TTC549 (cell line): Measurements from ENCODE around the gene IPO13.

Source experiments
- FAIRE-seq: peaks from 2 replicates; lab custom pipeline; 2012; peaks lifted over from hg19 to GRCh38; lab: Jason Lieb, UNC

IPO13 gene

DNA sequence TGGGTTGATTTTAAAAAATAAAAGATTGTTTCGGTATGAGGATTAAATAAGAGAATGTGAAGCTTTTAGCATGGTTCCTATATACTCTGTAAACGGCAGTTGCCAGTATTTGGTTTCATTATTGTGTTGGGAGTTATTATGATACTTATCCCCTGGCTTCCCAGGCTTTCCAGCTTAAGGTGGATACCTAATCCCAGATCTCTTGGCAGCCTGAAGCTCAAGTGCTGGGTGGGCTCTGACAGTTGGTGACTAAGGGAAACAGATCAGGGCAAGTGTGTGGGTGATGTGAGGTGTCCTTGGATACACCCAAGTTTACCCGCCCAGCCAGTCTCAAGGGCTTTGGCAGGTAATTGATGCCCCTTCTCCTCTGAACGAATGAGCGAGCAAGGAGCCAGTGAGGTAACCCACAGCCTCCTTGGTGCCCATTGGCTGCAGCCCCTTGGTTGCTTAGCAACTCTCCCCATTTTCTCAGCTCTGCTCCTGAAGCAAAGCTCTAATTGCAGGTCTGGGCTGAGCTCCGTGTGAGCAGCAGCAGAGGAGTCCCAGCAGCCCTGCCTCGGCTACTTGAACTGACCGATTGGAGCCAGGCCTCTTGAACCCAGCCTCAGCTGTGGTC is 6.1 kb downstream of the IPO13 start:
- FAIRE-seq = no peak

DNA sequence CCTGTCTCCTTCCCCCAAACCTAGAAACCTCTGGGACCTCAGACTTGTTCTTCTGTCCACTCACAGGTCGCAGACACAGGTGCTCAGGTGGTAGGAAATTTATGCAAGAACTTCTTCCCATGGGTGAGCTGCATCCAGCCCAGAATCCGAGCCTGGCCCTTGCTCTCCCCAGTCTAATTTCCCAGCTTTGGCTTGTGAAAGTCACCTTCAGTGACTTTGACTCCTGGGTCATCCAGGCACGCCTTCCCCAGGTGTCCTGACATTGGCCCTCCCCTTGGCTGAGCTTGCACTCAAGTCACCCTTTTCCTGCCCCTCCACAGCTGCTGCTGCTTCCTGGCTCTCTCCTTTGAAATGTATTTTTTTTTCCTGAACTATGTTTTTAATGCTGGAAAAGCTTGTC is 6.6 kb downstream of the IPO13 start:
- no peak for FAIRE-seq

DNA sequence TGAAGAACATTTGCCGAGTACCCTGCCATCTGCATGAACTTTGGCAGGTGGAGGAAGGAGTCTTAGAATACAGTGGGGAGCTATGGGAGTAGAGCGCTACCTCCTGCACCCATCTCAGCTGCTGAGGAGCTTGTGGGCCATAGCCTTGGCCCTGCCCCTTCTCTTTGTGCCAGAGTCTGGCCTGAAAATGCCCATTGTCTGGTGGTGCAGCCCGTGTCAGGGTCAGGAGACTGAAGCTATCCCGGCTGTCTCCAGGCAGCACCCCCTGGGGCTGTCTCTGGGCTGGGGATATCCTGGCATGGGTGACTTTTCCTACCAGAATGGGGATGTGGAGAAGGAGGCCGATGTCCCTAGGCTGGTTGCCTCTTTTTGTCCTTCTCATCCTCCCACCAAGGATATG is 7.3 kb downstream of the IPO13 start:
- FAIRE-seq = no peak

DNA sequence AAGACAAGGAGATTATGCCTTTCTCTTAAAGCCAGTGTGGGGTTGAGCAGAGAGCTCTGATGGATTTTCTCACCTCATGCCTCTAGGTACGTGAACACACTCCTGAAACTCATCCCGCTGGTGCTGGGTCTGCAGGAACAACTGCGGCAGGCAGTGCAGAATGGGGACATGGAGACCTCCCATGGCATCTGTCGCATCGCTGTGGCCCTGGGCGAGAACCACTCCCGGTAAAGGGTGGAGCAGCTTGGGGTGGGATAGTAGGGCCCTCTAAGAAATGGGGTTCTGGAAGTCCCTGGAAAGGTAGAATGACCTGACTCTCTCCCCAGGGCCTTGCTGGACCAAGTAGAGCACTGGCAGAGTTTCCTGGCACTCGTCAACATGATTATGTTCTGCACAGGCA is 9.5 kb downstream of the IPO13 start:
- FAIRE-seq = no peak

DNA sequence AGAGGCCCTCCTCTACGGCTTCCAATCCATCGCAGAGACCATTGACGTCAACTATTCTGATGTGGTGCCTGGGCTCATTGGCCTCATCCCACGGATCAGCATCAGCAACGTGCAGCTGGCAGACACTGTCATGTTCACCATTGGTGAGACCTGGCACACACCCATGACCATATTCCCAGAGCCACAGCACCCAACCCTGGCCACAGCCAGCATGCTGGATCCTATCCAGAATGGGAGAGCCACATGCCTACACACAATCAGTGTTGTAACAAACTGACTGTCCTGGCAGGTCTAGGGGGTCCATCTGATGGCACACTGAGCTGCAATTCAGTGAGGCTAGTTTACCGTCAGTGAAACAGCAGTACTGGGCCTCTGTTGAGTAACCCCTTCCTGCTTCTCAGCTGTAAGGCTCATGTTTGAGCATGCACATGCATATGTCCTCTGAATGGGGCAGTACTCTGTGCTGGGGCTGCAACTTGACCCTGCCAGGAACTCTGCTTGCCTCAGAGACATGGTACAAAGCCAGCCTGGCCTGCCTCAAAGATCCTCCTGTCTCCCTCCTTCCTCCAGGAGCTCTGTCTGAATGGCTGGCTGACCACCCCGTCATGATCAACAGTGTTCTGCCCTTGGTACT is 10.8 kb downstream of the IPO13 start:
- no peak for FAIRE-seq

DNA sequence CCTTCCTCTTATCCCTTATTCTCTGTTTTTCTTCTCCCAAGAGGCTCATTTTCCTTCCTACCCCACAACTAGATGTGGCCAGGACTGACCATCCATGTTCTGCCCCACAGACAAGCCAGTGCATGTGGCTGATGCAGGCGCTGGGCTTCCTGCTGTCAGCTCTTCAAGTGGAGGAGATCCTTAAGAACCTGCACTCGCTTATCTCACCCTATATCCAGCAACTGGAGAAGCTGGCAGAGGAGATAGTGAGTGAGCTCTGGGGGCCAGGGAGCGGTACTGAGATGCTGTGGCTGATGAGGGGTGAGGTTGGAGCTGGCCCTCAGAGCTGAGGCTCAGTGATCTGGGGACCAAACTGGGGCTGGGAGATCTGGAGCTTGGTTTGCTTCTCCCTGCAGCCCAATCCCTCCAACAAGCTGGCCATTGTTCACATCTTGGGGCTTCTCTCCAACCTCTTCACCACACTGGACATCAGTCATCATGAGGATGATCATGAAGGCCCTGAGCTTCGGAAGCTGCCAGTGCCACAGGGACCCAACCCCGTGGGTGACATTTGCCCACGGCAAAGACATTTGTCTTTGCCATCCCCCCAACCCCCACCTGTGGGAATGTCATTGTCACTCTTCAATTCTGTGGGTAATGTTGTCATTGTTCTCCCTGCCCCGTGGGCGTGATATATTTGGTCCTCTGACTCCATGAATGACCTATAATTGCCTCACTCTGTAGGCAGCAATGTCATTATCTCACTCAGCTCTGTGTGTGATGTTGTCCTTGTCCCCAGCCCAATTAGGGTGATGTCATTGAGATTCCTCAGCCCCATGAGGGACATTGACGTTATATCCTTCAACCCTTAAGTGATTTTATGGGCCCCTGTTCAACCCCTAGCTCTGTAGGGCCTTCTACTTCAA is 11.9 kb downstream of the IPO13 start:
- no peak for FAIRE-seq

DNA sequence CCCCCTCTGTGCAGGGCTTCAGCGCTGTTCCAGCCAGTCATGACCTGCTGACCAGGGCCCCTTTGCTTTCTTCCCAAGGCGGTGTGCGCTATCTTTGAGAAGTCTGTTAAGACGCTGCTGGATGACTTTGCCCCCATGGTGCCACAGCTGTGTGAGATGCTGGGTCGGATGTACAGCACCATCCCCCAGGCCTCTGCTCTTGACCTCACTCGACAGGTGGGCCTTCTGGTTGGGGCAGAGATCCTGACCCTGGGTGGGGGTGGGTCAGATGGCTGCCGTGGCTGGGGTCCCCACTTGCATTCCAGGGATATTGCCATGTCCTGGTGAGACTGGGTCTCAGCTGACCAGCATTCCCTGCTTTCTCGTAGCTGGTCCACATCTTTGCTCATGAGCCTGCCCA is 14.0 kb downstream of the IPO13 start:
- FAIRE-seq = no peak

DNA sequence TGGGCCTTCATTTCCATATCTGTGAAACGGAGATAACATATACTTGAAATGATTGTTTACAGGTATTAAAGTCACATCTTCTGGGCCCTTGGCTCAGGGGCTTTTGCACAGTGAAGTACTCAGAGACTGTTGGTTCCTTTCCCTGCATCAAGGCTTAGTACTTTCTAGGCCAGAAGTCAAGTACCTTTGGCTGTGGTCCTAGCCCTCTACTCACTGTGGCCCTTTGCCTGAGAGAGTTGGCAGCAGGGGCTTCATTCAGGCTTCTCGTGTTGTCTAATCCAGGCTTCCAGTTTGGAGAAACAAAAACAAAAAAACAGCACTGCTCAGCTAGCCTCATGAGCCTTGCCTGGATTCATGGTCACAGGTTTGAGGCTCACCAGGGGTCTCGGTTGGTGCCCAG is 14.9 kb downstream of the IPO13 start:
- no peak for FAIRE-seq

DNA sequence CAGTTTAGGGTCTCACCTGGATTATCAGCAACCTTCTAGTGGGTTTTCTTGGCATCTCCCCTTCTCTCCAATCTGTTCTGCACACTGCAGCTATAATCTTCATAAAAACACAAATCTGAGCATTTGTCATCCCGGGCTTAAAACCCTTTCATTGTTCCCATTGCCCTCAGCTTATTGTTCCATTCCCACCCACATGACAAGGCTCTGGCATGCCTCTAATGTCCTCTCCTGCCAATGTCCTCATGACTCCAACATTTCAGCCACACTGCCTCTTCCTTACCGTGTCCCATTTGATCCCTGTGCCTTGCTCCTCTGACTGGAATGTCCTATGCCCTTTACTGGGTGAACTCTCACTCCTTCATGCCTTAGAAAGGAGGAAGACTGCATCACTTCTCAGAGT is 15.6 kb downstream of the IPO13 start:
- FAIRE-seq = no peak

DNA sequence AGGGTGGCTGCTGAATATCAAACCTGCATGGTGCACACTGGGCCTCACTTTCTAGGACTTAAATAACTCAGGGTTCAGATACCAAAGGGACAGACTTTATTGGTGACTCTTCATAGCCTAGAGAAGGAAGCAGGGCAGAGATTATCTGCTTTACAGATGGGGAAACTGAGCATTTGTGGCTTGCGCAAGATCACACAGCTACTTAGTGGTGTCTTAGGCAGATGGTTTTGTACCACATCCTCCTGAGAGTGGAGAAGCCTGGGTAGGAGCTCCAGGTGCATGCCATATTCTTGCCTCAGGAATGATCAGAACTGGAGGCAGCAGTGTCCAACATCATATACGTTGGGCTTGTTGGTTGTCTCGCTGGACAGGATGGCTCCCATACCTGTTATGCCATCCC is 16.3 kb downstream of the IPO13 start:
- FAIRE-seq = no peak

DNA sequence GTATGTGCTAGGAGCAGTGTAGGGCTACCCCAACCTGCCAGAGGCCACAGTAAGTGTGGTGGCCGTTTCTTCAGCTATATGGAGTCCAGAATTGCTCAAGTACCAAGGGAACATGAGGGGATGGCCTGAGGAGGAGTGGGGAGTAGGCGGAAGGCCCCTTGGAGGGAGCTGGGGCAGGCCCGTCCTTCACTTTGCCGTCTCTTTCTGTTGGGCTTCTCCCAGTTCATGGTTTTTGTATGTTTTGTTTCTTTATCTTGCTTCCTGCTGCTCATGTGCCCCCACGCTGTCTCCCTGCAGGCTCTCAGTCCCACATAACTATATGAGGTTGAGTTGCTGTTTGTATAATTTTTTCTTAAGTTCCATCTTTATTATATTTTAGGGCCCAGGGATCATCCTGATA is 17.1 kb downstream of the IPO13 start:
- no peak for FAIRE-seq

DNA sequence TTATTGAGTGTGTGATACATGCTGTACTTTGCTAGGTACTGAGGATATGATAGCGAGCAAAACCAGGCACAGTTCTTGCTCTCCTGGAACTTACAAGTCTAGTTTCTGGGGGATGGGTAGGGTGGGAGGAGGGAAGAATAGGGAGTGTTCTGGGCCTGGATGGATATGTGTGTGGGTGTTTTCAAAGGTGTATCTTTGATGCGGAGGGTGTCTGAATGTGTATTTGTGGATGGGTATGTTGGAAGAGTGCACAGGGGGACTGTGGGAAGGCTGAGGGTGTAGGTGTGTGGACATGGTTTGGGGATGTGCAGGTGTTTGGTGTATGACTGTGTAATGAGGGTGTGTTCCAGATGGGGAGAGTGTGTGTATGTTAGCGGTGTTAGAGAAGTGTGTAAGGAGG is 18.6 kb downstream of the IPO13 start:
- no peak for FAIRE-seq

DNA sequence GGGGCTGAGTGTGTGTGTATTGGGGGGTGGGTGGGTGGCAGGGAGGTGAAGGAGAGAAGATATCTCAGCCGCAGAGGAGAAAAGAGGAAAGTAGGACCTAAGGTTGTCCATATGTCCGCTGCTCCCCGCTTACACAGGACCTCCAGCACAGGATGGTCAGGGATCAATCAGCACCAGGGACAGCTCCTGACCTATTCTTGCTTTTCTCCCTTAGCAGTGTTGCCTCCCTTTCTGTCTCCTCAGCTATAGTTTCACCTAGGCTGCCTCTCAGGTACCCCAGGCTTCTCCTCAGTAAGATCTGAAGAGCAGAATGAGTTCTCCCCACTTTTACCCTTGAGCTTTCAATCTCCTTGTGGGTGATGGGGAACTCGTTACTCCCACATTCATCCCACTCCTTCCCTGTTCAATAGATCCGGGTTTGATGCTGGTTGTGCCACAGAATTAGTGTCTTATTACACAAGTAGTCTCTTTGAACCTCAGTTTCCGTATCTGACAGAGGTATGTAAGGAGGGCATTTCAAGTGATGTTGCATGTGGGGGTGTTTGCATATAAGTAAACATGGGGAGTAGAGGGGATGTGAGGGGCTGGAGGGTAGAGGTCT is 21.7 kb downstream of the IPO13 start:
- FAIRE-seq = no peak

DNA sequence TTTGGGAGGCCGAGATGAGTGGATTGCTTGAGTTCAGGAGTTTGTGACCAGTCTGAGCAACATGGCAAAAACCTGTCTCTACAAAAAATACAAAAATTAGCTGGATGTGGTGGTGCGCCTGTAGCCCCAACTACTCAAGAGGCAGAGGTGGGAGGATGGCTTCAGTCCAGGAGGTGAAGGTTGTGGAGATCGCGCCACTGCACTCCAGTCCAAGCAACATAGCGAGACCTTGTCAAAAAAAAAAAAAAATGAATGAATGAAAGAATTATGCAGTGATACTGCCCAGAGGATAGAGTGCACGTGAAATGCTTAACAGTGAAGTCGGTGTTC is 22.6 kb downstream of the IPO13 start:
- FAIRE-seq = no peak

DNA sequence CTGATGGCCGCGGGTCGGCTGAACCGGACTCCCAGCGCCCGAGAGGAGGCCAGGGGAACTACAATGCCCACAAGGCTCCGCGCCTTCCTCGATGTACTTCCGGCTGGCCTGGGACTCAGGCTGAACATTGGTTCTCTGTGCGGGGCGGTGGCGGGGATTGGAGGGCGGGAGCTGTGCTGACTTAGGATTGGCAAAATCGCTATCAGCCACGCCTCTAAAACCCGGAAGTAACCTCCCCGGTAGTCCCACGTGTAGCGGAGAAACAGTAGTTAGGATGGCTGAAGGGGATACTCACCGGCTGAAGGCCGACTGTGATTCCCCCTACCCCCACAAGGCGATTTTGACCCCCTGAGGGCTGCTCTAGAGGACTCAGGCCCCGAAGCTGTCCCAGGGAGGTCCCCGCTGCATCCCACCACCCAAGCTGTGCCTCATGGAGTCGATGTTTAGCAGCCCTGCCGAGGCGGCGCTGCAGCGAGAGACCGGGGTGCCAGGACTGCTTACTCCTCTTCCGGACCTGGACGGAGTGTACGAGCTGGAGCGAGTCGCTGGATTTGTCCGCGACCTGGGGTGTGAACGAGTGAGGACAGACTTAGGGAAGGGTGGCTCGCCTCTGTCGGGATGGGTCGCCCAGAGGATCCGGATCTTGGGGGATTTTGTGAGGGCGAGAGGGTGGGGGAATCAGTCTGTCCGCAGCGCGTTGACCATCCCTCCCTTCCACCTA is 23.2 kb downstream of the IPO13 start, which contains the start of gene DPH2:
Gene DPH2 (plus strand): TSS at position 265 of the 721 bp plus-strand sequence. CDS start 166 bp downstream, at position 431.
- FAIRE-seq = peak; percentile 82

DNA sequence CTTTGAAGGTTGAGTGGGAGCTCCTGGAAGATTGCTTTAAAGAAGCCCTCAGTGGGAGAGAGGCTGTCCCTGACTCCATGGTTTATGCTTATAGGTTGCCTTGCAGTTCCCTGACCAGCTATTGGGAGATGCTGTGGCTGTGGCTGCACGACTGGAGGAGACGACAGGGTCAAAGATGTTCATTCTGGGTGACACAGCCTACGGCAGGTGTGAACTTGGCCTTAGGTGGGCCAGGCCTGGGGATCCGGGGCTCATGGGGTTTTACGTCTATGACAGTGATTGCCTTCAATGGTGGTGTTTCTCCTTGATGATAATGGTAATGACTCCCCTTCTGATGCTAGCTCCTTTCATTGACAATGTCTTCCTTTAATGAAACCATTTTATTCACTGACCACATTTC is 23.8 kb downstream of the IPO13 start:
- FAIRE-seq = no peak

DNA sequence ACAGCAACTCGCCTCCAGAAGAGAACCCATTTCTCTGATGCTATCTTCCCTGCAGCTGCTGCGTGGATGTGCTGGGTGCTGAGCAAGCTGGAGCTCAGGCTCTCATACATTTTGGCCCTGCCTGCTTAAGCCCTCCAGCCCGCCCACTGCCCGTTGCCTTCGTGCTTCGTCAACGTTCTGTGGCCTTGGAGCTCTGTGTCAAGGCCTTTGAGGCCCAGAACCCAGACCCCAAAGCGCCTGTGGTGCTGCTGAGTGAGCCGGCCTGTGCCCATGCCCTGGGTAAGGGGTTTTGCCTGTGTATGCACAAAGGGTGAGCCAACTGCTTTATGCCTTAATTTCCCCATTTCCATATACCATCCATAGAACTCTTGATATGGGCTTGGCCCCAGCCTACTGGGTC is 24.2 kb downstream of the IPO13 start:
- FAIRE-seq = no peak

DNA sequence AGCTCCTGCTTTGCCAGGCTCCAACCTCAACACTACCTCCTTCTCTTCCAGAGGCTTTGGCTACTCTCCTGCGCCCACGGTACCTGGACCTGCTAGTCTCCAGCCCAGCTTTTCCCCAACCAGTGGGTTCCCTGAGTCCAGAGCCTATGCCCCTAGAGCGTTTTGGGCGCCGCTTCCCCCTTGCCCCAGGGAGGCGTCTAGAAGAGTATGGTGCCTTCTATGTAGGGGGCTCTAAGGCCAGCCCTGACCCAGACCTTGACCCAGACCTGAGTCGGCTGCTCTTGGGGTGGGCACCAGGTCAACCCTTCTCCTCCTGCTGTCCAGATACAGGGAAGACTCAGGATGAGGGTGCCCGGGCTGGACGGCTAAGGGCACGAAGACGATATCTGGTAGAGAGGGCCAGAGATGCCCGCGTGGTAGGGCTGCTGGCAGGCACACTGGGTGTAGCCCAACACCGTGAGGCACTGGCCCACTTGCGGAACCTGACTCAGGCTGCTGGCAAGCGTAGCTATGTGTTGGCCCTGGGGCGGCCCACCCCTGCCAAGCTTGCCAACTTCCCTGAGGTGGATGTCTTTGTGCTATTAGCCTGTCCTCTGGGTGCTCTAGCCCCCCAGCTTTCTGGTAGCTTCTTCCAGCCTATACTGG is 24.7 kb downstream of the IPO13 start:
- FAIRE-seq = no peak

DNA sequence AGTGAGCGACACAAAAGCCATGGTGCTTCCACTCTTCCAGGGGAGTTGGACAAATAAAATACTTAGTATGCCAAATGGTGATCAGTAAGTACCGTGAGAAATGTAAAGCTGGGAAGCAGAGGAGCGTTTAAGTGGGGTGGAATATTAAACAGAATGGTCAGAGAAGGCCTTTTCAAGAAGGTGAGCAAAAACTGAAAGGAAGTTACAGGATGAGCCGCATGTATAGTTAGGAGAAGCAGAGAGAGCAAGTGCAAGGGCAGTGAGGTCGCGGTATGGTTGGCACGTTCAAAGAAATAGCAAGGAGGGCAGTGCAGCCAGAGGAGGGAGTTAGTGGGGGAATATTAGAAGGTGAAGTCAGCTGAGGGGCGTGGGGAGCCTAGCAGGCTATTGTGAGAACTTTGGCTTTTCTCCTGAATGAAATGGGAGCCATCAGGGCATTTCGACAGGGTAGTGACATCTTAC is 27.3 kb downstream of the IPO13 start:
- no peak for FAIRE-seq

DNA sequence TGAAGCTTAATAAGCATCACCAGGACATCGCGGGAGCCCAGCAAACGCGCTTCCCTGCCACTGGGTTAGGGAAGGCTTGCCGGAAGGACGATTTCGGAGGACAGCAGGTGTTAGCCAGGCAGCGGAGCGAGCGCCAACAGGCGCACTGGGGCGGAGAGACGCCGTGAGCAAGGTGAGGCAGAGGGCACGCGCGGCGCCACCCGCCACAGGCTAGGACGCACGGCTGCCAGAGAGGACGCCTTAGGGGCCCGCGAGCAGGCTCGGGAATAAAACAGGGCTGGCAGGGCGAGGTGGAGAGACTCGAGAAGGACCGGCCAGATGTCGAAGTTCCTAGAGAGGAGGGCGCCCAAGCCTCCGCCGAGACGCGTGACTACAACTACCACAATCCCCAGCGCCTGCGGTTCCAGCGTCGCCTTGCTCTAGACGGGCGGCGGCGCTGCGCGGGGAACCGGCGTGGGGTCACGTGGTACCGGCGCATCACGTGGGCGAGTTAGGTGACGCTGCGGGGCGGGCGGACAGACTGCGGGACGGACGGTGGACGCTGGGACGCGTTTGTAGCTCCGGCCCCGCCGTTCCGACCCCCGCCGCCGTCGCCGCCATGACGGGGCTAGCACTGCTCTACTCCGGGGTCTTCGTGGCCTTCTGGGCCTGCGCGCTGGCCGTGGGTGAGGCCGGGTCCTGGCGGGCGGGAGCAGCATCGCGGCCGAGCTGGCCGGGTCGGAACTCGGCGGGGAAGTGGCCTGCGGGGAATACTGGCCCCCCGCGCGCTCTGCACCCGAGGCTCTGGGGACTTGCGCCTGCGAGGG is 27.9 kb downstream of the IPO13 start, which contains the start of gene ATP6V0B:
Gene ATP6V0B (plus strand): TSS at position 518 of the 806 bp plus-strand sequence. CDS start 81 bp downstream, at position 599.
- FAIRE-seq = no peak
